IPS DF 6.9 (cell line): ENCODE data around the gene SPPL3.
"Not testable (repeated sequence)": the region's sequence is repeated elsewhere in the genome, so short reads cannot be mapped to it uniquely, and the experiment has no call there.

Experiments
- DNase-seq: peaks from one replicate; pipeline ENCODE4 v3.0.0-alpha.2; 2013; ENCODE audit warnings: low read depth, low spot score
- H3K27ac ChIP-seq: one replicate; pipeline ENCODE4 v1.5.1; 2013; ENCODE audit warnings: low read length, control low read depth
- H3K27me3 ChIP-seq: 2 replicates; pipeline ENCODE4 v1.6.1; 2013; ENCODE audit warnings: mild to moderate bottlenecking, low read length; ENCODE audit not compliant: control insufficient read depth, insufficient read depth
- H3K36me3 ChIP-seq: 2 replicates; pipeline ENCODE4 v1.6.1; 2013; ENCODE audit warnings: low read length; ENCODE audit not compliant: control insufficient read depth, insufficient read depth
- H3K4me1 ChIP-seq: 2 replicates; pipeline ENCODE4 v1.6.1; 2013; ENCODE audit warnings: low read length; ENCODE audit not compliant: control insufficient read depth, insufficient read depth
- H3K4me3 ChIP-seq: 2 replicates; pipeline ENCODE4 v1.5.1; 2013; ENCODE audit warnings: mild to moderate bottlenecking, low read length
- H3K9me3 ChIP-seq: 2 replicates; pipeline ENCODE4 v1.6.1; 2013; ENCODE audit warnings: low read length, inconsistent platforms; ENCODE audit not compliant: control insufficient read depth, insufficient read depth
- WGBS: extraction: QIAGEN DNeasy Blood & Tissue Kit; methylation state at CpG from one replicate; pipeline ENCODE4 v1.1.7; 2013; ENCODE audit warnings: mixed read lengths, missing lambda C conversion rate; ENCODE audit not compliant: insufficient read length, insufficient coverage; 5-methylcytosine and 5-hydroxymethylcytosine counted together

SPPL3 gene

GRCh38 chr12:120801146-120801545 lies 103.0 kb downstream of the SPPL3 start:
- Histone ChIP-seq H3K9me3 (no peaks in the 10 kb centered on the region), H3K27ac (no peak overlapping the region), H3K4me3 (no peak overlapping the region), H3K27me3 (no peaks in the 10 kb centered on the region), H3K36me3 (no peaks in the 10 kb centered on the region), H3K4me1 (no peaks in the 10 kb centered on the region)
- no peak for DNase-seq
- WGBS, result no CpG with 5 or more reads among the region's 2 CpGs

GRCh38 chr12:120800665-120801064 lies 103.5 kb downstream of the SPPL3 start:
- Histone ChIP-seq H3K4me3 (no peak overlapping the region), H3K27ac (no peak overlapping the region), H3K36me3 (no peaks in the 10 kb centered on the region), H3K27me3 (no peaks in the 10 kb centered on the region), H3K4me1 (no peaks in the 10 kb centered on the region), H3K9me3 (no peaks in the 10 kb centered on the region)
- no peak for DNase-seq

- no peak for DNase-seq
- no CpG with 5 or more reads among the region's 3 CpGs for WGBS
- Histone ChIP-seq H3K4me3 (no peak overlapping the region), H3K4me1 (no peaks in the 10 kb centered on the region), H3K9me3 (no peaks in the 10 kb centered on the region), H3K27ac (no peak overlapping the region), H3K27me3 (no peaks in the 10 kb centered on the region), H3K36me3 (no peaks in the 10 kb centered on the region)
Observed at GRCh38 chr12:120799243-120800045, 104.7 kb downstream of the SPPL3 start.

- Histone ChIP-seq H3K4me1 (no peaks in the 10 kb centered on the region), H3K9me3 (no peaks in the 10 kb centered on the region), H3K27me3 (no peaks in the 10 kb centered on the region), H3K36me3 (no peaks in the 10 kb centered on the region), H3K27ac (no peak overlapping the region), H3K4me3 (no peak overlapping the region)
- no CpG with 5 or more reads among the region's 4 CpGs for WGBS
- no peak for DNase-seq
Observed at GRCh38 chr12:120798696-120799095, 105.5 kb downstream of the SPPL3 start.

GRCh38 chr12:120797677-120798642 lies 106.2 kb downstream of the SPPL3 start:
- Histone ChIP-seq H3K27ac (no peak overlapping the region), H3K9me3 (no peaks in the 10 kb centered on the region), H3K4me3 (no peak overlapping the region), H3K27me3 (no peaks in the 10 kb centered on the region), H3K4me1 (no peaks in the 10 kb centered on the region), H3K36me3 (no peaks in the 10 kb centered on the region)
- no CpG with 5 or more reads among the region's 7 CpGs for WGBS
- DNase-seq, result no peak

GRCh38 chr12:120795441-120796178 lies 108.5 kb downstream of the SPPL3 start:
- DNase-seq, result no peak
- no peaks in the 10 kb centered on the region for H3K27me3 ChIP-seq
- H3K4me1 ChIP-seq, result no peaks in the 10 kb centered on the region
- no CpG with 5 or more reads among the region's 4 CpGs for WGBS
- no peak overlapping the region for H3K27ac ChIP-seq
- H3K36me3 ChIP-seq, result no peaks in the 10 kb centered on the region
- H3K4me3 ChIP-seq, result no peak overlapping the region
- no peaks in the 10 kb centered on the region for H3K9me3 ChIP-seq

GRCh38 chr12:120793357-120793756 lies 110.8 kb downstream of the SPPL3 start:
- no peak for DNase-seq
- no peaks in the 10 kb centered on the region for H3K9me3 ChIP-seq
- no peaks in the 10 kb centered on the region for H3K27me3 ChIP-seq
- no peak overlapping the region for H3K4me3 ChIP-seq
- H3K36me3 ChIP-seq, result no peaks in the 10 kb centered on the region
- no peak overlapping the region for H3K27ac ChIP-seq
- WGBS, result no CpG with 5 or more reads among the region's 1 CpG
- no peaks in the 10 kb centered on the region for H3K4me1 ChIP-seq

GRCh38 chr12:120792456-120792855 lies 111.7 kb downstream of the SPPL3 start:
- H3K9me3 ChIP-seq, H3K4me1 ChIP-seq, H3K27me3 ChIP-seq, H3K27ac ChIP-seq, H3K4me3 ChIP-seq, DNase-seq, H3K36me3 ChIP-seq: not testable (repeated sequence)
- WGBS, result no CpG with 5 or more reads among the region's 9 CpGs

- no peak overlapping the region for H3K4me3 ChIP-seq
- WGBS, result no CpG with 5 or more reads among the region's 2 CpGs
- H3K36me3 ChIP-seq, result no peaks in the 10 kb centered on the region
- DNase-seq, result no peak
- H3K9me3 ChIP-seq, result no peaks in the 10 kb centered on the region
- H3K4me1 ChIP-seq, result no peaks in the 10 kb centered on the region
- H3K27ac ChIP-seq, result no peak overlapping the region
- no peaks in the 10 kb centered on the region for H3K27me3 ChIP-seq
Observed at GRCh38 chr12:120791669-120792176, 112.4 kb downstream of the SPPL3 start.

- H3K27me3 ChIP-seq, result no peaks in the 10 kb centered on the region
- no peak overlapping the region for H3K27ac ChIP-seq
- no peaks in the 10 kb centered on the region for H3K4me1 ChIP-seq
- no CpG with 5 or more reads among the region's 5 CpGs for WGBS
- H3K4me3 ChIP-seq, result no peak overlapping the region
- no peaks in the 10 kb centered on the region for H3K9me3 ChIP-seq
- DNase-seq, result no peak
- no peaks in the 10 kb centered on the region for H3K36me3 ChIP-seq
Observed at GRCh38 chr12:120790114-120790513, 114.0 kb downstream of the SPPL3 start.
